ENCODE data around the gene REL.

REL gene

DNA sequence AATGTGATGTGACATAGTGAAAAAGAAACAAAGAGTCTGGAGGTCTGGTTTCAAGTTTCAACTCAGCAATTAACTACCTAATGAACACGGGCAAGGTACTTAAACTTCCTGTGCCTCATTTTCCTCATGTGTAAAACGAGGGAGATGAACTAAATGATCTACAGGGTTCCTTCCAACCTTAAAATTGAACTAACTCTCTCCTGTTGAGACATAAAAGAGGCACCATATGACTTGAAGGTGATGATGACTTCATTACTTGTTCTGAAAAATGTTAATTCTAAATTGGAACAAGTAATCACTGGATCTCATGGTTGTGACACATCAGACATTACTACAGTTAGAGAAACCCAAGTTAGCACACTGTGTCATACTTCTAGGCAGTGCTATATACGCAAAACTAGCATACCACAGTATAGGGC lies 8.9 kb upstream of the REL start:
- CTCF ChIA-PET, result no interaction called here
- no peak overlapping the region for H3K27ac ChIP-seq
- POLR2A ChIA-PET (ENCODE audit: low non-redundant PET), result no interaction called here
- no peak for DNase-seq (ENCODE audit: low spot score)
- TF ChIP-seq, protein P1, sequence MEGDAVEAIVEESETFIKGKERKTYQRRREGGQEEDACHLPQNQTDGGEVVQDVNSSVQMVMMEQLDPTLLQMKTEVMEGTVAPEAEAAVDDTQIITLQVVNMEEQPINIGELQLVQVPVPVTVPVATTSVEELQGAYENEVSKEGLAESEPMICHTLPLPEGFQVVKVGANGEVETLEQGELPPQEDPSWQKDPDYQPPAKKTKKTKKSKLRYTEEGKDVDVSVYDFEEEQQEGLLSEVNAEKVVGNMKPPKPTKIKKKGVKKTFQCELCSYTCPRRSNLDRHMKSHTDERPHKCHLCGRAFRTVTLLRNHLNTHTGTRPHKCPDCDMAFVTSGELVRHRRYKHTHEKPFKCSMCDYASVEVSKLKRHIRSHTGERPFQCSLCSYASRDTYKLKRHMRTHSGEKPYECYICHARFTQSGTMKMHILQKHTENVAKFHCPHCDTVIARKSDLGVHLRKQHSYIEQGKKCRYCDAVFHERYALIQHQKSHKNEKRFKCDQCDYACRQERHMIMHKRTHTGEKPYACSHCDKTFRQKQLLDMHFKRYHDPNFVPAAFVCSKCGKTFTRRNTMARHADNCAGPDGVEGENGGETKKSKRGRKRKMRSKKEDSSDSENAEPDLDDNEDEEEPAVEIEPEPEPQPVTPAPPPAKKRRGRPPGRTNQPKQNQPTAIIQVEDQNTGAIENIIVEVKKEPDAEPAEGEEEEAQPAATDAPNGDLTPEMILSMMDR (conservative IDR thresholded peaks at IDR 0.05; ENCODE audit: low read depth), result no peak

DNA sequence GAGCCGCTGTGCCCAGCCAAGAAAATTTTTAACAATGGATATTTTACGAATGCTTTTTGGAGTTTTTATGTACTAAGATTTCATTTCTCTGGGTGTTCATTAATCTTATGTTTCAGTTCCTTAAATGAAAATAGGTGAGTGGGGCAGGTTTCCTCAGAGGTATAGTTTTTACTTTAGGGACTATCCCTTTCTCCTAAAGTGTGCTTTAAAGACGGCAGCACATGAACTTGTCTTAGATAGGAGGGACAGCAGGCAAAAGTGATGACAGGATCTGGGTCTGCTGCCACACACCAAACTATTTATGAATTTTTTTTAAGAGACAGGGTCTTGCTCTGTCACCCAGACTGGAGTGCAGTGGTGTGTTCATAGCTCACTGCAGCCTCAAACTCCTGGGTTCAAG lies 8.0 kb upstream of the REL start:
- POLR2A ChIA-PET (ENCODE audit: low non-redundant PET), result no interaction called here
- CTCF ChIA-PET, result no interaction called here
- TF ChIP-seq, protein P1 (conservative IDR thresholded peaks at IDR 0.05; ENCODE audit: low read depth), result no peak

DNA sequence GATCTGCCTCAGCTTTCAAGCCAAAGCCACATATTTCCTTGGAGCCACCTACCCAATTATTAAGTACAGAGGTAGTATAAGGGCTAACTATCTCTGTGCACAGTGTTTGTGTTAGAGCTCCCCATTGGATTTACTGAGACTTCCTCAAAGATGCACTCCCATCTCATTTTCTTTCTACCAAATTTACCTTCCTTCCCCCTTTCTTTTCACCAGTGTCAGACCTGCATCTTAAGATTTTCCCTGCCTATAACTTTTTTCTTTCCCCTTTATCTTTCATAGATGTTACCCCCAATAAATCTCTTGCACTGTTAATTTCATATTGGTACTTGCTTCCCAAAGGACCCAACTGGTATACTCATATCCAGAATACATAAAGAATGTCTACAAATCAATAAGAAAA lies 5.9 kb upstream of the REL start:
- TF ChIP-seq, protein P1 (conservative IDR thresholded peaks at IDR 0.05; ENCODE audit: low read depth), result no peak
- POLR2A ChIA-PET (ENCODE audit: low non-redundant PET), result no interaction called here
- CTCF ChIA-PET, result interaction anchor here (0.6 kb wide), 1 partner anchor 73 kb away, joined by 3 read pairs; no protein-coding TSS in a partner anchor
- no peak overlapping the region for H3K27ac ChIP-seq
- no peak for DNase-seq (ENCODE audit: low spot score)

More for the DNA sequence above, 8.0 kb upstream of the REL start:
- H3K27ac ChIP-seq, result no peak overlapping the region
- DNase-seq (ENCODE audit: low spot score), result no peak

DNA sequence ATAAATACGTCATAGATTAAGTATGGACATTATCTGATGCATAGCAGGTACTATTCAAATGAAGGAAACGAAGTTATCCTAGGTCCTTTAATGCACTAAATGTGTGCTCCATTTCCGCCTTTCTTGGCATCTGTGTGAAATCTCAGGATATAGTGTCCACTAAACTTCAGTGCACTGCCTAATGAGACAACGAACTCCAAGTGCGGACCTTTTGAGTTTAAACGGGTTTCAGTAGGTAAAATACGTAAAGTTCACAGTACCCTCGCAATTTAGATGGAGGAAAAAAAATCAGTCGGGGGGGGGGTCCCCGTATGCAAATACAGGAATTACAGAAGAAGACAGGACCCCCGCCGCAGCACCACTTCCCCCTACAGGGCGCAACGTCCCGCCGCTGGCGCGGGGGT lies 729 bp upstream of the REL start:
- H3K27ac ChIP-seq, result peak overlapping the region; percentile 93
- ChIA-PET CTCF (no interaction called here), POLR2A (ENCODE audit: low non-redundant PET) (no interaction called here)
- DNase-seq (ENCODE audit: low spot score), result no peak
- TF ChIP-seq, protein P1 (conservative IDR thresholded peaks at IDR 0.05; ENCODE audit: low read depth), result no peak

DNA sequence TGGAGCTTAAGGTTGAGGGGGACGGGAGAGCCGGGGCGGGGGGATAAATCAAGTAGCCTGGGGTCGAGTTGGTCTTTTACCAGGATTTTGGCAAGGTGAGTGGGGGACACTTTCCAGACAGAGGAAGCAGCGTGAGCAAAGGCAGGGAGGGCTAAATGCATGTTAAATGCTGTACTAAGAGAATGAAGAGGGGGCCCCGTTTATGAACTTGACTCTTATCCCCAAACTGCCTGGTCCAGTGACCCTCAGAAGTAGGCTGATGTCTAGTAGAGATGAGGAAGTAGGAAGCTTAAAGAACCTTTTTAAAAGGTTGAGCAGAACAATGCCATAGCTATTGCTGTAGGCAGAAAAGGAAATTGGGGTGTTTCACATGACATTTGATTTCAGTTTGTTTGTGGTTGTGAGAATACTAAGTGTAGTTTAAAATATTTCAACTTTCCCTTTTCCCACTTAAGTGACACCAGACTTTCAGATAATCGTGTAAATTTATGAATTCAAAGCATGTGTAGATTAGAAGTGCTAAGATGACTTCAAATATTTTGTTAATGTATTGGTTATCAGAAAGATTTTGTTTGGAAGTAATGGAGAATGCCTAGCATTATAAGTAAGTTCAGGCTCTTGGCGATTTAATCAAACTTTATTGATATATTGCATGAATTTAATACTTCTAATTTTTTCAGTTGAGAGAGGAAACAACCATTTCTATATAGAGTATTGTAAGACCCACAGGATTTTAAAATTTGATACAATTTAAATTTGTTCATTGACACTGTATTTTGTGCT lies 1.8 kb downstream of the REL start:
- POLR2A ChIA-PET (ENCODE audit: low non-redundant PET), result interaction anchor here (0.6 kb wide), 1 partner anchor 79 kb away, joined by 8 read pairs; no protein-coding TSS in a partner anchor
- peak overlapping the region; percentile 93 for H3K27ac ChIP-seq
- peak; percentile 6 for DNase-seq (ENCODE audit: low spot score)
- TF ChIP-seq, protein P1 (conservative IDR thresholded peaks at IDR 0.05; ENCODE audit: low read depth), result no peak
- CTCF ChIA-PET, result interaction anchor here (0.6 to 1.2 kb wide), 2 partner anchors 114 to 124 kb away, joined by 3 to 4 read pairs; no protein-coding TSS in a partner anchor

DNA sequence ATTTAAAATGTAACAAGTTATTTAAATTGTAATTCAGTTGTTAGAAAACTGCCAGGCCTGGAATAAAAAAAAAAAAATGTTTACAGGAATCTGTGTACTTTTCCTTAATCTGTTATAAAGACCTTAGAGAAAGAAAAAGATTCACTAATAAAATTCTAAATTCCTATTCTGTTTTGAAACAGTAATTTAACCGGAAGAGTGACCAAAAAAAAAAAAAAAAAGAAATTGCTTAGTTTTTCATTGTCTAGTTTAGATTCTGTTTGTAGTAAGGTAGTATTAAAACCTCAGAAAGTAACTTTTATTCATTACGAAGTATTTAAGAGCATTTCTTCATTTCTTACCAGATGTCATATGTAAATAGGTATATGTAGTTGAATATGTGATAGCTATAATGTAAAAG lies 2.5 kb downstream of the REL start:
- CTCF ChIA-PET, result interaction anchor here (0.6 to 0.7 kb wide), 2 partner anchors 12 to 103 kb away, joined by 5 read pairs; no protein-coding TSS in a partner anchor
- H3K27ac ChIP-seq, result no peak overlapping the region

More for the DNA sequence above, 2.5 kb downstream of the REL start:
- TF ChIP-seq, protein P1 (conservative IDR thresholded peaks at IDR 0.05; ENCODE audit: low read depth), result no peak
- POLR2A ChIA-PET (ENCODE audit: low non-redundant PET), result interaction anchor here (0.6 to 0.7 kb wide), 2 partner anchors 28 to 75 kb away, joined by 3 to 4 read pairs; no protein-coding TSS in a partner anchor
- DNase-seq (ENCODE audit: low spot score), result no peak

Measured in RWPE1 (cell line).